Medulla oblongata (tissue), 1 donor: ENCODE data around the gene CFAP77.
"Not testable (repeated sequence)": the region's sequence is repeated elsewhere in the genome, so short reads cannot be mapped to it uniquely, and the experiment has no call there.

Source experiments
- DNase-seq: peaks from one replicate; pipeline ENCODE4 v3.0.0-alpha.2; 2015; ENCODE audit errors: extremely low spot score

Gene CFAP77

DNA sequence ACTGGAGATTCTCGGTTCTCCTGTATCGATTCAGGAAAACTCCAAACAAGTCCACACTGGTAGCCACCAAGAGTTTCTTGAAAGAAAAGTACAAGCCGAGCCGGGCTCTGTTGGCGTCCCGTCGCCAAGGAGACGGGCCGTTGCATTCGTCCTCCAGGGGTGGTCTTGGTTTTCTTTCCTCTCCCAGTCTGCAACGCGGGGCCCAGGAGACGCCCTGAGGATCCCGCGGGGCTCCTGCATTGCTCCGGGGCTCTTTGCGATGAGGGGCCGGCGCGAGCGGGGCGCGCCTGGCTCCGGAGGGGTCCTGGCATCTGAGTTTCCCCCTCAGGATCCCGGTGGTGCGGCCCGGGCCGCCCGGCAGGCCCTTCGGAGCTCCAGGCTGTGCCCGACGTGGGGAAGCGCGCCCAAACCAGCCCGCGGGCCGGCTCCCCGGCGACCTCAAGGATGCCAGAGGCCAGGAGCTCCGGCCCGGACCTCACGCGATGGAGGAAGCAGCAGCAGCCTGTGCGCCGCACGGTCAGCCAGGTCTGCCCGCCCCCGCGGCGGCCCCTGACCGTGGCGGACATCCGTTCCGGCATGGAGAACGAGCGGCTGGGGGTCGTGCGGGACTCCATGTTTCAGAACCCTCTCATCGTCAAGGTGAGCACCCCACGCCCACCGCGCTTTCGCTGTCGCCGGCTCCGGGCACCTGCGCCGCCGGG is at the start of gene CFAP77:
CFAP77 (plus strand) TSS at position 384 of the 701 bp plus-strand sequence; CDS start at position 445, 61 bp downstream.
- DNase-seq, result no peak

DNA sequence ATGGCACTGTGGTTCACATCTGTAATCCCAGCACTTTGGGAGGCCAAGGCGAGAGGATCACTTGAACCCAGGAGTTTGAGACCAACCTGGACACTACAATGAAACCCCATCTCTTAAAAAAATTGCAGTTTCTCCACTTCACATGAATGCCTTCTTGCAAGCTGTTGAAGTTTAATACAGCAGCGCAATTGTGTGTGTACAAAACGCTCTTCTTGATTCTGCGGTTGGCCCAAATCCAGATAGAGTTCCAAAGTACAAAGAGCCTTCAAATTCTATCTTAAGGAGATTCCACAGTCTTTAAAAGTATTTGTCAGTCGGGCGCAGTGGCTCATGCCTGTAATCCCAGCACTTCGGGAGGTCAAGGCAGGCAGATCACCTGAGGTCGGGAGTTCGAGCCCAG is 45.9 kb upstream of the CFAP77 start:
- DNase-seq, result no peak

DNA sequence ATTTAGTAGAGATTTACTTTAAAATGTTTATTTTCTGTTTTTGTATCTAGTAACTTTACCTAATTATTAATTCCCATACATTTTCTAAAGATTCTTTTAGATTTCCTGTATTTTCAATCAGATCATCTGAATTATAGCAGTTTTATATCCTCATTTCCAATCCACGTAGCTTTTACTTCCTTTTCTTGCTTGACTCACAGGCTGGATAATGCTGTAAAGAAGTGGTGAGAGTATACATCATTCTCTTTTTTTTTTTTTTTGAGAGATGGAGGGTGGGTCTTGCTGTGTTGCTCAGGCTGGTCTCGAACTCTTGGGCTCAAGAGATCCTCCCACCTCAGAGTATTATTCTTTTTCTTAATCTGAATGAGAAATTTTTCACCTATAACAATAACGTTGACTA is 44.0 kb upstream of the CFAP77 start:
- DNase-seq, result no peak

DNA sequence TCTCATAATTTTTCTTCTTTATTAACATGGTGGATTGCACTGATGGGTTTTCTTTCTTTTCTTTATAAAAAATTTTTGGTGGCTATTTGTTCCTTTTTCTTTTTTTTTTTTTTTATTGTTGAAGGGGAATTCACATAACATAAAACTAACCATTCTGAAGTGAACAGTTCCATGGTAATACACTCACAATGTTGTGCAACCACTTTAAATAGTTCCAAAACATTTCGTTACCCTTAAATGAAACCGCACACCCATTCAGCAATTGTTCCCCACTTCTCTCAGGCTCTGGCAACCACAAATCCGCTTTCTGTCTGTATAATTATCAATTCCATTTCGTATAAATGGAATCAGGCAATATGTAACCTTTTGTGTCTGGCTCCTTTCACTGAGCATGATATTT is 43.5 kb upstream of the CFAP77 start:
- no peak for DNase-seq

DNA sequence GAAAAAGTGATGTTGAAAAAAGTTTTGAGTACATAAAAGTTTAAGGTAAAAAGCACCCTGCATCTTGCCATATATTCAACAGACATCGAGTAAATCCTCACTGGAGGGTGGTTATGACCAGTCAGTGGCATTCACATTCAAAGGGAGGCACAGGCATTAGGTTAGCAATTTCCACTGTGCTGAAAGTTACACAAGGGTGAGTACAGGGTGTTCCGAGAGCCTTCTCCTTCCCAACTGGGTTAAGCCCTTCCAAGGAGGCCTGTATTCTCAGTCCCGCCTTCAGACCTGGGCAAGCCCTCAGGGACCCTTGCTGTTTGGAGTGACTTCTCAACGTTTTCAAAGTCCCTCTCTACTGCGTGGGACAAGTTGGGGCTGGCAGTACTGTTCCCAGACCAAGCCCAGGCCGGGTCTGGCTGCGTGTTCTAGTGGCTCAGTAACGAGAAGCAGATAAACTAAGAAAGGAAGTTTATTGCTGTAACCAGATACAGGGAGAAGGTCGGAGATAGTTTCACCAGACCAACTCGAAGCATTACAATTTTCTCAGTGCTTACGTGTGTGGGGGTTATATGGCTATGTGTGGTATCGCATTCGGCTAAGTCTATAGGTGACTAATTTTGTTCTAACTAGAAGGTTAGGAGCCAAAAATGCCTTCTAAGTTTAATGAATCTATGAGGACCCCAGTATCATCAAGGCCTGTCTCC is 42.2 kb upstream of the CFAP77 start:
- no peak for DNase-seq

DNA sequence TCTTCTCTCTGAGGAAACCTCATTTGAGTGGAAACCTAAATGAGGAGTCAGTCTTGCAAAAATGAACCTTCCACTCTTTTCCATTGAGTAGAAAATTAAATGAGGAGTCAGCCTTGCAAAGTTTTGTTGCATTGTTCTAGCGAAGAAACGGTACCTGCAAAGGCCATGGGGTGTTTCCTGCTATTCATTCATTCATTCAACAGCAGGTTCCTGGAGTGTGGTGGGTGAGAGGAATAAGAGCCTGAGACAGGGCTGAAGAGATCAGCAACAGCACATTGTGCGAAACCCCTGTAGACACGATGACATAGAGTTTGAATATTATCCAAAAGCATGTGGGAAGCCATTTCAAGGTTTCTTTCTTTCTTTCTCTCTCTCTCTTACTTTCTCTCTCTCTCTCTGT is 40.6 kb upstream of the CFAP77 start:
- no peak for DNase-seq

DNA sequence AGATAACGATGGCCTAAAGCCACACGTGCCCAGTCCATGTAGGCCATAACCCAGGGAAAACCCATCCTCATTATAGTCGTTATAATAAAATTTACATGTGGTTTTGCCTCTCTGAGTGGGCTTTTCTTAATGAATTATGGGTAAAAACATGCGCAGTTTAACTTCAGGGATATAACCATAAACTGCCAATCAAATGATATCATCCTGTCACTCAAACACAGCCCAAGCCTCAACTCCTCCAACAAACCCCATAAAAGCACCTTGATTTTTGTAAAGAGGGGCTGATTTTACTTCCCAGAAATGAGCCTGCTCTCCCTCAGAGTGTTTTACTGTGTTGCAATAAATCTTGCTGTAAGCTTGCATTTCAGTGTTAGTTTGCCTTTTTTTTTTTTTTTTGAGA is 39.4 kb upstream of the CFAP77 start:
- DNase-seq, result no peak

DNA sequence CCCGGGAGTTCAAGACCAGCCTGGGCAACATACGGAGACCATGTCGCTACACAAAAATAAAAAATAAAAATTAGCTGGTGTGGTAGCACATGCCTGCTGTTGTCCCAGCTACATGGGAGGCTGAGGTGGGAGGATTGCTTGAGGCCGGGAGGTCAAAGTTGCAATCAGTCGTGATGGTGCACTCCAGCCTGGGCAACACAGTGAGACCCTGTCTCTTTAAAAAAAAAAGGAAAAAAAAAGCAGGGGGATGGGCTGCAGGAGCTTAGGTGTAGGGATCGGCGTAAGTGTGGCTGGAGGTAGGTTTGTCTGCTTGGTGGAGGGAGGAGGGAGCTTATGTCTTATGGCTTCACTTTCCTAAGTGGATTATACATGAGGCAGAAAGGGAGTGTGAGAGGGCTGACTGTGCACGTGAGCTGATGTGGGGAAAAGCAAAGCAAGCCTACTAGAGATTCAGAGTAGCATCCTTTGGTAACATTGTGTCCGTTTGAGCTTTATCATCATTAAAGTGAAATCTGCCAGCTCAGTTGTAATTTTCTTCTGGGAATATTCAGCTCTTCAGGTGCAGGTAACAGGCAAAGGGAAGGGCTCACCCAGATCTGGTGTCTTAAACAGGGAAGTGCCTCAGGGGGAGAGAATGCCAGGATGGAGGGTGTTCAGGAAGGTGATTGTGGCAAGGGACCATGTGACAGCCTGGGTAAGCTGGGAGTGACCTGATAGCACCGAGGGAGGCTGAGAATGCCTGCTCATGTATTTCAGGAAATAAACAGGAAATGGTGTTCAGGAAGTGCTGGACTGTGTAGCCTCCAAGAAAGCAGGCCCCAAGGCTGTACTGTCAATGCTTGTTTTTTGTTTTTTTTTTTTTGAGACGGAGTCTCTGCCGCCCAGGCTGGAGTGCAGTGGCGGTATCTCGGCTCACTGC is 37.6 kb upstream of the CFAP77 start:
- peak; percentile 88 for DNase-seq

DNA sequence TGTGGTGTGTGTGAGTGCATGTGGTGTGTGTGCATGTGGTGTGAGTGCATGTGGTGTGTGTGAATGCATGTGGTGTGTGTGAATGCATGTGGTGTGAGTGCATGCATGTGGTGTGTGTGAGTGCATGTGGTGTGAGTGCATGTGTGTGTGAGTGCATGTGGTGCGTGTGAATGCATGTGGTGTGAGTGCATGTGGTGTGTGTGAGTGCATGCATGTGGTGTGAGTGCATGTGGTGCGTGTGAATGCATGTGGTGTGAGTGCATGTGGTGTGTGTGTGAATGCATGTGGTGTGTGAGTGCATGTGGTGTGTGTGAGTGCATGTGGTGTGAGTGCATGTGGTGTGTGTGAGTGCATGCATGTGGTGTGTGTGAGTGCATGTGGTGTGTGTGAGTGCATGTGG is 32.2 kb upstream of the CFAP77 start:
- not testable (repeated sequence) for DNase-seq

DNA sequence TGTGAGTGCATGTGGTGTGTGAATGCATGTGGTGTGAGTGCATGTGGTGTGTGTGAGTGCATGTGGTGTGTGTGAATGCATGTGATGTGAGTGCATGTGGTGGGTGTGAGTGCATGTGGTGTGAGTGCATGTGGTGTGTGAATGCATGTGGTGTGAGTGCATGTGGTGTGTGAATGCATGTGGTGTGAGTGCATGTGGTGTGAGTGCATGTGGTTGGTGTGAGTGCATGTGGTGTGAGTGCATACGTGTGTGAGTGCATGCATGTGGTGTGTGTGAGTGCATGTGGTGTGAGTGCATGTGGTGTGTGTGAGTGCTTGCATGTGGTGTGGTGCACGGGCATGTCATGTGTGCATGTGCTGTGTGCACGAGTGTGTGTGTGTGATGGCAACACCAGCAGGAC is 31.6 kb upstream of the CFAP77 start:
- not testable (repeated sequence) for DNase-seq

DNA sequence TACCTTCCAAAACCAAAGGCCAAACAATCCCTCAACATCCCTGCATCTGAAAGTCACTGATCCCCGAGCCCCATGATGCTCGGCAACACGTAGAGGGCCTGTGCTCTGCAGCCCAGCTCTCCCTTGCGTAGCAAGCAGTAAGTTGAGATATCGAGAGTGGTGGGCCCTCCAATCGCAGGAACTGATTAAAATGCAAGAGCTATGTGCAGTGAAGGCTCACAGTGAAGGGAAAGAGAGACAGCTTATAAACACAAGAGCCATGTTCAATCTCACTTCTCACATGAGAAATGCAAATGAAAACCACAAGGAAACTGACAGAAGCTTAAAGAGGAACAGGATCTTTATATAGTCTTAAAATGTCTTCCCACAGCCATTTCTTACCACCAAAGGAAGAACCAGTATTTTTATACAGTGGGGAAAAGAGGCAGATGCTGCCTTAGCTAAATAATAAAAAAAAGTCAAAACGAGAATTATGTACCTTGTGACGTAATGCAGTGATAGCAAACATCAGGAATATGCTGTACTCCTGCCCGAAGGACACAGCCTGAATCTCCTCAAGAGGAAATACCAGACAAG is 28.0 kb upstream of the CFAP77 start:
- DNase-seq, result peak; percentile 59

DNA sequence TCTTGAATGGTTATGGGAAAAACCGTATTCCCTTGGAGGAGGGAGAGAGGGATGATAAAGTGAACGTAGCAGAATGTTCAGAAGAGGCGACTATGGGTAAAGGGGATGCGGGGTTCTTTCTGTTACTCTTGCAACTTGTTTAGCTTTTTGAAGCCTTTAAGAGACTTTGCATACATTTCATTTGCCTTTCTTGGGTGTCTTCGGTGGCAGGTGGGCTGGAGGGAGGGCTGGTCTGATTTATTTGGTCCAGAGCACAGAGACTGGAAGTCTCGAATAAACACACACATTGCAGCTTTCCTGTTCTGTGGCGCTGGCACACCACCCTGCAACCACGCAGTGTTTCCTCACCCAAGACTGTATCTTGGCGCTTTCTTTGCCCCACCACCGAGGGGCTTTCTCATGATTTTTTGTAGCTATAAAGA is 26.5 kb upstream of the CFAP77 start:
- no peak for DNase-seq

DNA sequence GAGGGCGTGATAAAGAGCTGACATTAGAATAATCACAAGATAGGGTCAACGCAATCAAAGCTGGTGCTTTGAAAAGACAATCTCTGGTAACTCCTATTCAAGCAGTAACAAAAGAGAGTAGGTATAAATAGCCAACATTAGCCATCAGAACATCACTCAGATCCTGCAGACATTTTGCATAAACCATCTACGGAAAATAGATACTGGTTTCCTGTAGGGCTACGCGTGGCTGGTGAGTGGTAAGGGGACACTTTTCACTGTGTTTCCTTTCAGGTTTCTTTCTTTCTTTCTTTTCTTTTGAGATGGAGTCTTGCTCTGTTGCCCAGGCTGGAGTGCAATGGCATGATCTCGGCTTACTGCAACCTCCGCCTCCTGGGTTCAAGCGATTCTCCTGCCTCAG is 25.6 kb upstream of the CFAP77 start:
- DNase-seq, result no peak

DNA sequence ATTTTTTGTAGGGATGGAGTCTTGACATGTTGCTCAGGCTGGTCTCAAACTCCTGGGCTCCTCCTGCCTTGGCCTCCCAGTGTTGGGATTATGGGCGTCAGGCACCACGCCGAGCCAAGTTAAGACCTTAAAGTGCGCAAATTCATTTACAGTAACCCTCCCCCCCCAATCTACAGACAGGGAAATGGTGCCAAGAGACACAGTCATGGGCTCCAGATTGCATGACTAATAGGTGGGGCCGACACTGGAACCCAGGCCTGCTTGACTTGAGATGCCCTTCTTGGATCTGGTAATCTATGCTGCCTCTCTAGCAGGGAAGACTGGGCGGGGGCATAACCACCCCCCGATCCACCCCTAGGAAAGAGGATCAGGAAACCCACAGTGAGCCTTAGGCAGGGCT is 22.9 kb upstream of the CFAP77 start:
- DNase-seq, result no peak

DNA sequence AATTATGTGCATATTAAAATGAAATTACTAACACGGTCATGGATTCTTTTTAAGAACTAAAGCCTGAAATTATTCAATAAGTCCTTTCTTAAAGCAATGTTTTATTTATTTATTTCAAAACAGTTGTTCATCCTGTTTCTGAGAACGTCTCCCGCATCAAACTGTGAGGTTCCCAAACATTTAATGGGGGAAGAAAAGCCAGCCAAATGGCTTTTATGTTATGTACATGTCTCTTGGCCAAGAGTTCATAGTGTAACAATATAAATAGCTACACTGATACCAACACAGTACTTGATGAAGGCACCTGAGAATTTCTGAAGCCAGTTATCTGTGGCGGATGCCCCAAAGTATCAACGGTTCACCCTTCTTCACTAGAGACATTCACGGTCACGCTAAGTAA is 19.0 kb upstream of the CFAP77 start:
- no peak for DNase-seq

DNA sequence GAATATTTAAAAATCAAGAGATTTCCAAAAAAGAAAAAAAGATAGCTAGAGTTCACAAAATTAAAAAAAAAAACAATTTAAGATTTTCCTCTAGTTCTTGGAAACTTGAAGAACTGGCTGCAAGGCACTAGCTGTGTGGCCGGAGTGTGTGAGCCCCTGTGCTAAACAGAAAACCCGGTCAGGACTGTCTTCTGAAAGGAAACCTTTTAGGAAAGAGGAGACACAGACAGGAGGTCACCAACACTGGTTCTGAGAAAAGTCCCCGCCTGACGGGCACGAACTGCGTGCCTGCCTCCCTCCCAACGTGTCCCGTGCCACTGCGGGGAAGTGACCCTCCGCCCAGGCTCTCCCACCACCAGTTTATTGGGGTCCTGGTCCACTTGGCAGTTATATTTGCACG is 18.6 kb upstream of the CFAP77 start:
- DNase-seq, result no peak

DNA sequence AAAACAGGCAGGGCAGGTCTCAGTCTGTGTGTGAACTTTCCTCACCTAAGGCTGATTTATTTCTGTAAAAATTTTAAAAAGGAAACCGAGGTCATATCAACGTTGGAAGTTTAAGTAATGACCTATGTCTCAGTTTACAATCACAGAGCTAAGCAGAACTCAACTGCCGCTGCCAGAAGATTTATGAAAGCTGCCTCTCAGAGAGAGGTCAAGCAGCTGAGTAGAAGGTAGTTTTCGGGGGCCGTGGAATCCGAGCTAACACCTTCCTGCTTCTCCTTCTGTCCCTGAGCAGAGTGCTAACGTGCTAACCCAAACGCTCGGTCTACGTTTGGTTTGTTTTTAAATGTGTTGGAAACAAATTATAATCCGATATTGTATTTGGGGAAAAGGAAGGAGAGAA is 14.5 kb upstream of the CFAP77 start:
- no peak for DNase-seq

DNA sequence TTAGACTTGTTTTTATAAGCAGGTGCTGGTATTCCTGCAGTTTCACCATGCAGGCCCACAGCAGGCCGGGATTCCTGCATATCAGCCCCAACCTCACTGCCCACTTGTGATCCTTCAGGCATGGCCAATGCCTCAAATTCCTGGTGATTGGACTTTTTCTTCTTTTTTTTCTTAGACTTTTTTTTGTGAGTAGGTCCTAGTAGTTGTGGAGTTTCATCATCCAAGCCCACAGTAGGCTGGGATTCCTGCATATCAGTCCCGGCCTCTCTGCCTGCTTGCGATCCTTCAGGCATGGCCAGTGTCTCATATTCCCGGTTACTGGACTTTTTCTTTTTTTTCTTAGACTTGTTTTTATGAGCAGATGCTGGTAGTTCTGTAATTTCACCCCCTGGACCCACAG is 8.2 kb upstream of the CFAP77 start:
- no peak for DNase-seq

DNA sequence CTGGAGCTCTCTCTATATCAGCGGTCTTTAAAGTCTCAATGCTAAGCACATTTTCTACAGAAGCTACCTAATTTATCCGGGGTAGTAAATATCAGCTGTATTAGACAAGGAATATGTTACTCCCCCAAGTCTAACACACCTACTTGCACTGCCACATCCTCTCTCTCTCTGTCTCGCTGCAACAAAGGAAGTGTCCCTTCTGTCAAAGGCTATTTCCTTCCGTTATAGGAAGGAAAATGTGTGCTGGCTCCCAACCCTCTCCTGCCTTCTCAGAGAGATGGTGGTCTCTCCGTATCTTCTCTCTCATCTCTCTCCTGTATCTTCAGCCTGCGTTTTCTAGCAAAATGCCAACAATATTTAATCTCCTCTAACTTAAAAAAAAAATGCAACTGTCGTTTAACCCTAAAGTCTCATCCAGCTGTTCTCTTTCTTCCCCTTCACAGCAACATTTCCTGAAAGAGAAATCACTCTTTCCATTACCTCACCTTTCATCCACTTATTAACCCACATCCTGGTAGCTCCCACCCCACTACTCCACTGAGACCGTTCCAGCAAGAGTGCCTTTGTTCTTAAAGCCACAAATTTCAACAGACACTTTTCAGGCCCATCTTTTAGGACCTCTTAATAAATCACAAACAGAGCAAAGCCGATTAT is 5.7 kb upstream of the CFAP77 start:
- DNase-seq, result no peak

DNA sequence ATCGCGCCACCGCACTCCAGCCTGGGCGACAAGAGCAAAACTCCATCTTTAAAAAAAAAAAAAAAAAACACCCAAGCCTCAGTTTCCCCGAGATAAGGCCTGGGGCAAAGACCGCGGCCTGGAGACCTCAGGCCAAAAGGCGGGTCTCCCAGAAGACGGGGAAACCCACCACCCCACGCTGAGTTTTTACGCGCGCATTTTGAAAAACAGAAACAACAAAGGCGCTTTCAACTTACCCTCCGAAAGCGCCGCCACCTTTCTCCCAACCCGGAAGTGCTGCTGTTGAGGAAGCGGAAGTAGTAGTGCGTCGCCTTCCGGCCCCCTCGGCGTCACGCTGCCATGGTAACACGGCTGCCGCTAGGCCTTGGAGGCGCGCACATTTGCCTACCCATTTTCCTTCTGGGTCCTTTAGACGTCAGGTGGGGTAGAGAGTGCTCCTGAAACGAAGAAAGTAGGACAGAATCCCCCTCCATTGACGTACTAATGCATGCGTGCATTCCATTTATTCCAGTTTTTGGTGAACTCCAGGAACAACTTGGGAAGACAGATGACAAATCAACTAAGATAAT is 3.4 kb upstream of the CFAP77 start, which contains the start of gene TTF1:
TTF1 (minus strand) TSS at position 287 of the 569 bp plus-strand sequence. CDS start 4,019 bp downstream, outside the sequence.
- DNase-seq, result peak; percentile 92

DNA sequence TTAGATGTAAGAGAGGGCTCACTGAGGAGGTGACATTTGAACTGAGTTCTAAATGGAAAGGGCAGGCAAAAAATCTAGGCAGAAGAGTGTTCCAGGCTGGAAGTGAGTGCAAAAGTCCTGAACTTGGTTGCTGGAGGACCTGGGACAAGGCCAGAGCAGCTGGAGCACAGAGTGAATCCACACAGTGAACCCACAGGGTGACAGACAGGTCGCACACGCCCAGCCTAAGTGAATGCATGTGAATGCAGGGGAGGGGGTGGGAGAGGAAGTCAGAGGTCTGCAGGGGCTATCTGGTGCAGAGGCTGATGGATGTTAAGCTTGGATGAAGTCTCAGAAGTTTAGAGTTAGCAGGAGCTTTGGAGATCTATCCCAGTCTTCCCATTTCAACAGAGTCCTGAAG is 2.8 kb upstream of the CFAP77 start:
- no peak for DNase-seq
